ENCODE data around the gene CELA3B.
"Not testable (repeated sequence)": the region's sequence is repeated elsewhere in the genome, so short reads cannot be mapped to it uniquely, and the experiment has no call there.

CELA3B gene

DNA sequence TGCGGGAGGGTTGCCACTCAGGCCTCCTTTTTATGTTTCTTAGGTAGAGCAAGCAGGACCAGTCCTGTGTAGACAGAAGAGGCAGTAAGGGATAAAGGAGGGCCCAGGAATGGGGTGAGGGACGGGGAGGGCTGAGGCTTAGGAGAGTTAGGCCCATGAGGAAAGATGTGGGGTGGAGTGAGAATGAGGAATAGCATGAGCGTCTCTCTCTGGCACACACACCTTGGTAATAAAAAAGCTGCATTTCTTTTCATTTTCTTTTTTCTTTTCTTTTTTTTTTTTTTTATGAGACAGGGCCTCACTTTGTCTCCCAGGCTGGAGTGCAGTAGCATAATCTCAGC lies 32.1 kb upstream of the CELA3B start:
- DNase-seq: no peak

DNA sequence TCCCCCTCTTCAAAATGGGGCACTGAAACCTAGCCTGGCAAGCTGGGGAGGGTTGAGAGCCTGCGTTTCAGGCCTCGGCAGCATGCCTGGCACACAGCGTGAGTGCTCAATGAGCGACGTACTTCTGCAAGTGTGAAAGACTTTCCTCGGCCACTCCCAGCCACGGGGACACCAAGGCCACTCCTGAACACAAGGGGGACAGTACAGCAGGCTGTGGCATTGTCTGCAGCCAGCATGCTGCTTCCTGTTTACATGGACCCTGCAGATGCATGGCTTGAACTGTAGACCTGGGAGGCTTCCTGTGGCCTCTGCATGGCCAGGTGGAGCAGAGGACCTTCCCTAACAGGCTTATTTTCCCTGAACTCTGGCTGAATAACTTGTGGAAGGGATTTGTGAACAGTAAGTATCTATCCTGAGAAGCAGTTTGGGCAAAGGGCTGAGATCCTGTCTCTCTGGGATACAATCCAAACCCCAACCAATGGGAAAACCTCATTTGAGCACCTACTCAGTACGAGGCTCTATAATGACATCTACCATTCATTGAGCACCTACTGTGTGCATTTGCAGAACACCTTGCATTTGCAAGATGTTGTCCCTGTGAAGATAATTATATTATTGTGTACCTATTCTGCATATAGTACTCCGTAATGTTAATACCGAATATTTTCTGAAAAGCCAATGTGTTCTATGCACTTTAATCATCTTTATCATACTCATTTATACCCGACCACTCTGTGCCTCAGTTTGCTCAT lies 29.8 kb upstream of the CELA3B start:
- DNase-seq: no peak

DNA sequence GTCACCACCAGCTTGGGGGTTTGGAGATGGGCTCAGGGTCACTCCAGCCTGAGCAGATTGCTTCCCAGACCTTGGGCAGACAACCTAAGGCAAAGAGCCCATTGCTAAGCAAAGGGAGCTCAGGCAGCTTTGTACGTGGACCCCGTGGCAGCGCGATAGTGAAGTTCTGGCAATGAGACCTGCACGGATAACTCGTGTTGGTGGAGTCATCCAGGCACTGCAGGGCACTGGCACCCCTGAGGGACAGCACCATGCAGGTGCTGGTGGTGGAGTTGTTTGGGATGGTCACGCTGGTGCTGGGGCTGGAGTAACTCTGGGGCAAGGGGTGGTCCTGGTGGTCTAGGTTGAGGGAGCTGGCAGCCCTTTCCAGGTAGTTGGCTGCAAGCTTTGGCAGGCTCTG lies 26.1 kb upstream of the CELA3B start:
- DNase-seq: no peak

- DNase-seq: no peak
Measured at GRCh38 chr1:21951226-21951870, 25.5 kb upstream of the CELA3B start.

DNA sequence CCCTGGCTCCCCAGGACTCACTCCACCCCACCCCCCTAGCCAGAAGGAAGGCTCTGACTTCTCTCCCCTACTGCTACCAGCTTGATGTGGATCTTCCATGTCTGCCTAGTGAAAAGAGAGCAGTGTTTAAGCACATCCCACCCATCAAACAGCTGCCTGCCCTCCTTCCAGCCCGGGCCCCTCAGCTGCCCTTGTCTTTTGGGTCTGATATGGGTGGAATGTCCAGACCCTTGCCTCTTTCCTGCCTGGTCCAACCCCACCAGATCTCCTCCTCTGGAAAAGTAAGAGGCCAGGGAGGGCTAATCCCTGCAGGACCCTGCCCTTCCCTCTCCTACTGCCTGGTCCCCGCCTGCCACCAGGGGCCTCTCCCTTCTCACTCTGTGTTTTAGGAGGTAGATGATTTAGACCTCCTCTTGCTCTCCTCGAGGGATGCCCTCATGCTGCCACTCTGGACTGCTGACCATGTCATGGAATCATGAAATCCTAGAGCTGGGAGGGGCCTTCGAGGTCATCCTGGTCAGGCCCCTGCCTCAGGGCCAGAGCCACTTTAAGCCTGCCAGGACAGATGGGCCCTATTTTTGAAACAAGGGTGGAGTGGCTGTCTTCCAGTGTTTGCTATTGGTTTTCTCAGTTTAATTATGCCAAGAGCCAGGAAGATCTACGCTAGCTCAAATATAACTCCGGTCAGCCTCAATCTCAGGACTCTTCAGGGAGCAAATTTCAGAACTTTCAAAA lies 23.9 kb upstream of the CELA3B start:
- DNase-seq: no peak

- no peak for DNase-seq
Measured at GRCh38 chr1:21955058-21955457, 21.8 kb upstream of the CELA3B start.

- peak in 1 of 5 experiments; percentile 16 for DNase-seq
Measured at GRCh38 chr1:21955501-21956281, 21.1 kb upstream of the CELA3B start.

GRCh38 chr1:21956720-21957552 lies 19.9 kb upstream of the CELA3B start:
- peak; percentile 19 to 49 (median 35) for DNase-seq

- no peak for DNase-seq
Measured at GRCh38 chr1:21961337-21961736, 15.5 kb upstream of the CELA3B start.

DNA sequence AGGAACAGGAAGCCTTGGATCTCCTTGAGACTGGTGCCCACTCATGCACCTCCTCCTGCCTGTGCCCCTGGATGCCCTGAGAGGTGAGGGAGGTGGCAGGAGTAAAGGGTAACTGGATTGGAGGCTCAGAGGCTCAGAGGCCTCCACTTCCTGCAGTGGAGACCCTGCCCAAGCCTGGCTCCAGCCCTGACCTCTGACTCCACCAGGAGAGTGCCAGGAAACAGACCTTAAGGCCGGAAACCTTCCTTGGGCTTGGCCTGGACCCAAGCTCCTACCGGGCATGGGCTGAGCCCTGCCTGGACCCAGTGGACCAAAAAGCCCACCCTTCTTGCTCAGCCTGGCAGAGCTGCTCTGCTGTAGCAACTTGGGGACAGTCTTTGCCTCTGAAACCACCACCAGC lies 15.0 kb upstream of the CELA3B start:
- DNase-seq: no peak

DNA sequence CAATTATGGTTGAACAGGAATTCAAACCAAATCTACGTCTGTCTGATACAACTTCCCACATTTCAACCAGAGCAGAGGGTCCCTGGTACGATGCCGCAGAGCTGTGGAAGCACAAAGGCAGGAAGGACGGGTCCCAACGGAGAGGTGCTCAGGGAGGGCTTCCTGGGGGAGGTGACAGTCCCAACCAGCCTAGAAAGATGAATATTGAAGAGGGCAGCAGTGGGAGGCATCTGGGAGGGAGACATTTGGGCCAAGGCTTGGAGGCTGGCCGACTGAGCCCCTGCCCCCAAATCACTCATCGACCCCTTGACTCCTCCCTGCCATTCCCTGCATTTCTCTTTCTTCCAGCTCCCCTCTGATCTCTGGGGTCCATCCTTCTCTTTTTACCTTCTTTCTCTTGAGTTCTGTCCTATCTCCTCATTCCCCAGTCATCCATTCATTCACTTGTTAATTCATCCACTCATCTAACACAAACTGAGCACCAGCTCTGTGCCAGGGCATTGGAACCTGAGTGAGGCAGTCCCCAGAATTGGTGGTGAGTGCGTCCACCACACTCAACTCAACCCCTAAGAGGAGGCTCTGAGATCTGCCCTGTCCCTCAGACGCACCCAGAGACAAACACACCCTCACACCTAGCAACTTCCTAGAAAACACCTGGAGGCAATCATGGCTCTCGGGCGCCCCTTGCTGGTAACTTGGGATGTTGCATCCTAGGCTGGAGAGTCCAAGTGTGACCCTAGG lies 13.2 kb upstream of the CELA3B start:
- DNase-seq: peak; percentile 58 to 78 (median 65)

DNA sequence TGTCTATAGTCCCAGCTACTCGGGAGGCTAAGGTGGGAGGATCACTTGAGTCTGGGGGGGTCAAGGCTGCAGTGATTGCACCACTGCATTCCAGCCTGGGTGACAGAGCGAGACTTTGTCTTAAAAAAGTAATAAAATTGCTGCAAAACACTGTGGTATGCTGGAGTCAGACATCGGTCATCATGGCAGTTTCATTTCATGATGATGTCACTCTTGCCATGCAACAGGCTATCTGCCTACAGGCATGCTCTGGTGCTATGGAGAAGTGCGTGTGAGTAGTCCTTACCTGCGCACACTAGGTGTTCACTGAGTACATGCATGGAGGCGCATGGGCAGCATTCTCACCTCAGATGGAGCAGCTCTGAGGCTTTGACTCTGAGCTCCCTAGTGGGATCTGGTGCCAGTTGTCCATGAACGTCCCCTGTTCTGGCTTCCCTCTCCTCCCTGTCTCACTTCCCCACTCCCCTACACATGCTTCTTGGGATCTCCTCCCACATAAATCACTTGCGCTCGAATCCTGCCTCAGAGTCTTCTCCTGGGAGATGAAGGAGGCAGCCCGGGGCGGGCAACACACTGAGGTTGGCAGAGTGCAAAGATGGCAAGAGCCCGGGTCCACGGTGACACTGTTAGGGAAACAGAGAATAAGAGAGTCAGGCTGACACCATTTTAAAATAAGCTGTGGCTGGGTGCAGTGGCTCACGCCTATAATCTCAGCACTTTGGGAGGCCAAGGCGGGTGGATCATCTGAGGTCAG lies 10.4 kb upstream of the CELA3B start:
- no peak for DNase-seq

DNA sequence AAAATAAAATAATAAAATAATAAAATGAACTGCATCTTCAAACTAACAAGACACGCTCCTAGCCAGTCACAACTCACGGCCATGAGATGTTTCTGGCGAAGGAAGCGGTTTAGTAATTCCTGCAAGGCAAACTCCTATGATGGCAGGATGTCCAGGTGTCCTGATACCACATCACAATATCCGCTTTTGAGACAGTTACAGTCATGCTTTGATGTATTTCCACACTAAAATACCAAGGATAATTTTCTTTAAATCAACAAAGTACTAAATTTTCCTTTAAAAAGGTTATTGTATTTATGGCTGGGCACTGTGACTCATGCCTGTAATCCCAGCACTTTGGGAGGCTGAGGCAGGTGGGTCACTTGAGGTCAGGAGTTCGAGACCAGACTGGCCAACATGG lies 9.6 kb upstream of the CELA3B start:
- not testable (repeated sequence) for DNase-seq

GRCh38 chr1:21969066-21969465 lies 7.8 kb upstream of the CELA3B start:
- DNase-seq: not testable (repeated sequence)

GRCh38 chr1:21970523-21970922 lies 6.3 kb upstream of the CELA3B start:
- DNase-seq: not testable (repeated sequence)

DNA sequence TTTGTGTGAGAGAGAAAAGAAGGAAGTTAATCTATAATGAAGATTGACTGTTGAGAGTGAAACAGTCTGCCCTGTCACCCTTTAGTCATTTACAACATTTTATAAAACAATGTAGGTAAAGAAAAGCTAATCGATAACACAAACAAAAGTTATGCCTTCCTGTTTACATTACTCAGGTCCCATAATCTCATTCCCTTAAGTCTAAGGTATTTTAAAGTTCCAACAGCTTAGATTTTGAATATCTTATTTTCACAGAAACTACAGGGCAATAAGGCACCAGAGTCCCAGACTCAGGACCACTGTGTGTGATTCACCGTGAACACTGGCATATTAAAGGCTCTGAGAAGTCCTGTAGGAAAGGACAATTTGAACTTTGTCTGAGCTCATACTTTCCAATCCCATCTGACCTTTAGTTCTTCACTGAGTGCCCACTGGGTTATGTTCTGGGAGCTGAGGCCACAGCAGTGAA lies 3.8 kb upstream of the CELA3B start:
- not testable (repeated sequence) for DNase-seq

DNA sequence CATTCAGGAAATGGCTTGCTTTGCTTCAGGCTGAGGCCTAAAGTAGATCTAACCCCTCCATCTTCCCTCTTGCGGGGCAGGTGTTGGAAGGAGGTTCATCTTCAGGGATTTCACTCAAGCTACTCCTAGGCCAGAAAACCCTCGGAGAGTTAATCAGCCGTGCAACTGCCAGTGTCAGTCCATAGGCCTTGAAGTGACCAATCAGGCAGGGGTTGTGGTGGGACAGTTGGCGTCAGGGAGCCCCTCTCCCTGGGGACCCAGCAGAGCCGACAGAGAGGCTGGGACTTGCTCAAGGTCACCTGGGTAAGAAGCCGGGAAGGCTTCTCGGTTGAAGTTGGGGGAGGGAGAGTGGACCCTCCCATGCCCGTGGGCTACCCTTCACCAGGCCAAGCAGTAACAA lies 2.9 kb upstream of the CELA3B start:
- not testable (repeated sequence) for DNase-seq

- not testable (repeated sequence) for DNase-seq
Measured at GRCh38 chr1:21974699-21975098, 2.1 kb upstream of the CELA3B start.

GRCh38 chr1:21975296-21975695 lies 1.5 kb upstream of the CELA3B start:
- DNase-seq: not testable (repeated sequence)

DNA sequence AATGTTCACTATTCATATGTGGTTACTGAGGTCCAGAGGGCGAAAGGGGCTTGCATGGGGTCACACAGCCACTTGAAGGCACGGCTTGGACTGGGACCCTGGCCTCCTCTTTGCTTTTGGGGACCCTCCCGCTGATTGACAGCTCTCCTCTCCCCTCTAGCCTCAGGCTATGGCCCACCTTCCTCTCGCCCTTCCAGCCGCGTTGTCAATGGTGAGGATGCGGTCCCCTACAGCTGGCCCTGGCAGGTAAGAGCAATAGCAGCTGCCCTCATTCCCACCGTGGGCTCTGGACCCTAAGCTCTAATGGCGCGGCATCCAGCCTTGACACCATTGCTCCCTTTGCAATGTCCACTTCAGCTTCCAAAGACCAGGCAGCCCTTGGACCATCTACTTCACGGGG lies 1.4 kb downstream of the CELA3B start:
- not testable (repeated sequence) for DNase-seq

All from T-helper 2 cell (primary cell).